GM19468 (cell line): ENCODE results near the gene RPGRIP1L.
"Not testable (repeated sequence)": the region's sequence is repeated elsewhere in the genome, so short reads cannot be mapped to it uniquely, and the experiment has no call there.

Experiments used
- ATAC-seq: cut with Tn5 transposase; IDR thresholded peaks from one replicate; pipeline ENCODE4 v1.9.1; 2021; ENCODE audit warnings: mild to moderate bottlenecking, moderate library complexity, moderate number of reproducible peaks; ENCODE audit not compliant: unreplicated experiment; ENCODE audit errors: extremely low read depth

RPGRIP1L gene

DNA sequence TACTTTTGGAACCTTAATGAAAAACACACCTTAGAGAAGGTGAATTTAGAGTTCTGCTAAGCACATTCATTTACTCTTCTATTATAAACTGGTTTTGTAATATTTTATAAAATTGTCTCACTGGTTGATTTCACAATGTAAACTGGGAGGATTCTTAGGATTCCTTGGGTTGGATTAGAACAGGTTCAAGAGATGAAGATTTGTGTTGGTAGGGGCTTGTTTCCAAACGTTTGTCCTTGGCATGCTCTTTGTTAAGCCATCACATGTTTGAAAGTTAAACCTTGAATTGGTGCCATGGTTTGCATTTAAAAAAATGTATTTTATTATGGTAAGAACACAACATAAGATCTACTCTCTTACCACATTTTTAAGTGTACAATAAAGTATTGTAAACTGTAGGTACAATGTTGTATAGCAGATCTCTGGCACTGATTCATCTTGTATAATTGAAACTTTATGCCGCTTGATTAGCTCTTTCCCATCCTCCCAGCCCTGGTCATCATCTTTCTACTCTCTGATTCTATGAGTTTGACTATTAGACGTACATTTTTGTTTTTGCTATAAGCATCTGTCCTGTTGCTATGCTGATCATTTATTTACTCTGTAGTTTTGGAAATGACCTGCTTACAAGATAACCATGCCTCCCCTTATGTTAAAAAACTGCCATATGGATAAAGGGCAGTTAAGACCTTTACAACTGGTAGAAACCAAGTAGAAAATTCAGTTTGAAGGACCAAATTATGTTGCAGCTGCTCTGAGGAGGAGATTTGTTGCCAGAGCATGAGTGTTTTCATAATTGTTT is 9.9 kb upstream of the RPGRIP1L start:
- no peak for ATAC-seq

DNA sequence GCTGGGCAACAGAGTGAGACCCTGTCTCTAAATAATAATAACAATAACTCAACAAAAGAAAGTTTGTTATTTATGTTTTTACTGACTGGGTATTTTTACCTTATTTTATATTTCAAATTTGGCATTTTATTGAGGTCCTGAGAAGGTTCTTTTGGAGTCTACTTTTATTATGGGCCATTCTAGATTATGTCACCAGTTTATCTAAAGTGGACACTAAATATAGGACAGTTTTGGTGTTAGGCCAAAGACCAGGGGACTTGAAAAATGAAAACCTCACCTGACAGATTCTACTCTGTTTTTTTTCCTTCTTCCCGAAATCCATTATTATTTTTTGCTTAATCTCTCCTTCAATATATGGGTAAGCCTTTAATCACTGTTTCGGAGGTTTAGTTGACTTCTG is 8.4 kb upstream of the RPGRIP1L start:
- no peak for ATAC-seq

DNA sequence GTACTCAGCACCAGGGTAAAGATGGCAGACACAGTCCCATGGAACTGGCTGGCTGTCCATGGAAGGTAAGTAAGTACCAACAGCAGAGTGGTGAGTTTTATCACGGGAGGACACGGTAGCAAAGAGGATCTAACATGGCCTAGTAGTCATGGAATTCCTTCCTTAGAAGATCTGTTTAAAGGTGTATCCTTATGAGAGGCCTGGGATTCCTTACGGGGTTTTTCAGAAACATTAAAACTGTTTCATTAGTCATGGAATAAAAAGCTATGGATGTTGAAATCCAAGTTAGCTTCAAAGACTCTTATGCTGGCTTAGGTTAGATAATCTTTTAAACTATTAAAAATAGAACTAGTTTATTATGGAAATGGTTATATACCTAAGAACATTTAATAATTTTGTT is 7.7 kb upstream of the RPGRIP1L start:
- no peak for ATAC-seq

GRCh38 chr16:53708490-53708889 is 4.8 kb upstream of the RPGRIP1L start:
- ATAC-seq, result no peak

DNA sequence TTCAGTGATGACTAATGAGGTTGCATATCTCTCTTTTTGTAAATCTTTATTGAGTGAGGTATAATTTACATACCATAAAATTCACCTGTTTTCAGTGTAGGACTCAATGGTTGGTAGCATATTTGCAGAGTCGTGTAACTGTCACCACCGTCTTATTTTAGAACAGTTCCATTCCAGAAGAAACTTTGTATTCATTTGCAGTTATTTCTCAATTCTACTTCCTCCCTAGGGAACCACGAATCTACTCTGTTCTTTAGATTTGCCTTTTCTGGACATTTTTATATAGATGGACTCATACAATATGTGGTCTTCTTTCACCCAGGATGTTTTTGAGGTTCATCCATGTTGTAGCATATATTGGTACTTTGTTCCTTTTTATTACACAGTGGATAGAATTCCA is 4.0 kb upstream of the RPGRIP1L start:
- ATAC-seq, result no peak

DNA sequence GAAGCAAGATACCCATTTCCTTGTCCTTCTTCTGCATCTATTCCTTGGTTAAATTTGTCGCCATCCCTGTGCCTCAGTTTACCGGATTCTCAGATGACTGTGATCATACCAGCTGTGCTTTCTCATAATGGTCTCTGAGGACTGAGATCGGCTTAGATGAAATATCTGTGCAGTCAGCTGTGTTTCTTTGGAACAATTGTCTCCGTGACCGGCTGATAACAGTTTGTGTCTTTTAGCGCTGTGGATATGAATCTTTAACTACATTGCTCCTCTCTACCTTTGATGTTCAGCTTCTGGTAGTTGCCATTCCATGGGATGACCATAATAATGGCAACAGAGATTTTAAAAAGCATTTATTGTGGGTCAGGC is 770 bp upstream of the RPGRIP1L start:
- no peak for ATAC-seq

DNA sequence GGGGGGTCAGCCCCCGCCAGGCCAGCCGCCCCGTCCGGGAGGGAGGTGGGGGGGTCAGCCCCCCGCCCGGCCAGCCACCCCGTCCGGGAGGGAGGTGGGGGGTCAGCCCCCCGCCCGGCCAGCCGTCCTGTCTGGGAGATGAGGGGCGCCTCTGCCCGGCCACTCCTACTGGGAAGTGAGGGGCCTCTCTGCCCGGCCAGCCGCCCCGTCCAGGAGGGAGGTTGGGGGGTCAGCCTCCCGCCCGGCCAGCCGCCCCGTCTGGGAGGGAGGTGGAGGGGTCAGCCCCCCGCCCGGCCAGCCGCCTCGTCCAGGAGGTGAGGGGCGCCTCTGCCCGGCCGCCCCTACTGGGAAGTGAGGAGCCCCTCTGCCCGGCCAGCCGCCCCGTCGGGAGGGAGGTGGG is 5.4 kb downstream of the RPGRIP1L start:
- ATAC-seq, result not testable (repeated sequence)

- ATAC-seq, result no peak
Observed at GRCh38 chr16:53695070-53695469, 8.6 kb downstream of the RPGRIP1L start.

- no peak for ATAC-seq
Observed at GRCh38 chr16:53693320-53693719, 10.3 kb downstream of the RPGRIP1L start.

- no peak for ATAC-seq
Observed at GRCh38 chr16:53692146-53692545, 11.5 kb downstream of the RPGRIP1L start.

- no peak for ATAC-seq
Observed at GRCh38 chr16:53690771-53691170, 12.9 kb downstream of the RPGRIP1L start.

- no peak for ATAC-seq
Observed at GRCh38 chr16:53689636-53690035, 14.0 kb downstream of the RPGRIP1L start.

DNA sequence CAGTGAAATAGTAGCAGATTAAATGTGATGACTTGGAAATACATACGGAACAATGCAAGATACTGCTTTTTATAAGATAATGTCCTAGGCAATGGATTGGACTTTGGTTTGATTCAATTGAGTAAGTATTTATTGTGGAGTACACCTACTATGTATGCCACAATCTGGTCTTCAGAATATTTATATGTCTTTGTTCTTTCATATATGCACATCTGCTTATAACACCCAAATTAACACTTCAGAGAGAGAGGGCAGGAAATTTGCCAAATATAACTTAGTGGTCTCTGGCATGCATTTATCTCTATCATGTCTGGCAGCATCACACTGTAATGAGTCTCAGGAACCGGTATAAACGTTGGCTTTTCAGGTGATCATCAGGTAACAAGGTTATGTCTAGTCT is 16.9 kb downstream of the RPGRIP1L start:
- no peak for ATAC-seq

DNA sequence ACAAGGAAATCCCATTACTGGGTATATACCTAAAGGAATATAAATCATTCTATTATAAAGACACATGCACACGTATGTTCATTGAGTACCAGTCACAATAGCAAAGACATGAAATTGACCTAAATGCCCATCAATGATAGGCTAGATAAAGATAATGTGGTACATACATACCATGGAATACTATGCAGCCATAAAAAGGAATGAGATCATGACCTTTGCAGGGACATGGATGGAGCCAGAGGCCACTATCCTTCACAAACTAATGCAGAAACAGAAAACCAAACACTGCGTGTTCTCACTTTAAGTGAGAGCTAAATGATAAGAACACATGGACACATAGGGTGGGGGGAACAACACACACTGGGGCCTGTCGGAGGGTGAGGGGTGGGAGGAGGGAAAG is 18.3 kb downstream of the RPGRIP1L start:
- ATAC-seq, result not testable (repeated sequence)

DNA sequence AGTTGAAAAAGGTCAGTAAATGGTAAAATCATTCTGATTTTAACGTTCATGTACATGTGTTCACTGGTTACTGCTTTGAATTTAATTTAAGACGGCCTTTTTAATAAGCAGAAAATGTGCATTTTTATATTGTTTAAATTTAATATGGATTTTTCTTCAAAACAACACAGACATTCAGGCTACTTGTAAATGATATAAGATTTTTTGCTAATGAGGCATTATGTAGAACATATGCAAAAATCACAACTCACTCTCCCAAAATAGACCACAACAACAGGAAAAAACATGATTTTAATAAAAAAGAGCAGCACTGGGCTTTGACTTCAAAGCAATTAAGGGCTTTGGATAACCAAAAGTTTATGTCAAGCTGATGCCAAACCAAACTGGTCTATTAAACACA is 22.3 kb downstream of the RPGRIP1L start:
- no peak for ATAC-seq

- no peak for ATAC-seq
Observed at GRCh38 chr16:53680756-53681155, 22.9 kb downstream of the RPGRIP1L start.

- ATAC-seq, result no peak
Observed at GRCh38 chr16:53678756-53679343, 24.8 kb downstream of the RPGRIP1L start.

DNA sequence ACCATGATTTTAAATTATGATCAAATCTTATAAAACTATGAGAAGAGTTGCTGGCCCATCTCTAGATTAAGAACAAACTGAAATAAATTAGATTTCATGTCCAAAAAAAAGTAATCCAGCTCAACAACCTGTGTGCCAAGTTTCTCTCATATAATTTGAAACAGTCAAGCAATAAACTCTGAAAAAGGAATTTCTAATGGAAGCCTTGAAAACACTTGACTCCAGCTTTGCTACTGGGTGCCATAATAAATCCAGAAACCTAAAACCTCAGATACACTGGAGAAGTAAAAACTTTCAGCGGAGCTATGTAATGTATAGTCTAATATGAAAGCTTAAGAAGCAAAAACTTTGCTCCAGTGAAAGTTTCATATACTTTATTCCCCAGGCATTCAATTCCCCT is 25.5 kb downstream of the RPGRIP1L start:
- no peak for ATAC-seq

DNA sequence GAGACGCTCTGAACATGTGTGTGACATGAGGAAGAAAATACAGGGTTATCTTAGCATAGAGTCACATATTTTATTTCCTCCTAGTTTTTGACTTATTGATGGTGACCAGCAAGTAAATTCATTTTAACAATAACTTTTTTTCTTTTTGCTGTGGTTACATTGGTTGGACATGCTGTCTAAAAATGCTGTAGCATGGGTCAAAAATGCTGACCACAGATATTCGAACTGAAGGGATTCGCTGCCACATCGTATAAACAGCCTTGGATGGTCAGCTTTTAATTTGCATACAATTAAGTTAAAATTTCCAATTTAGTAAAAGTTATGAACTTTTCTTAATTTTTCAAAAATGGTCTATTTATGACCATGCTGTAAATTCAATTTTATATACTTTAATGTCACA is 30.5 kb downstream of the RPGRIP1L start:
- no peak for ATAC-seq

DNA sequence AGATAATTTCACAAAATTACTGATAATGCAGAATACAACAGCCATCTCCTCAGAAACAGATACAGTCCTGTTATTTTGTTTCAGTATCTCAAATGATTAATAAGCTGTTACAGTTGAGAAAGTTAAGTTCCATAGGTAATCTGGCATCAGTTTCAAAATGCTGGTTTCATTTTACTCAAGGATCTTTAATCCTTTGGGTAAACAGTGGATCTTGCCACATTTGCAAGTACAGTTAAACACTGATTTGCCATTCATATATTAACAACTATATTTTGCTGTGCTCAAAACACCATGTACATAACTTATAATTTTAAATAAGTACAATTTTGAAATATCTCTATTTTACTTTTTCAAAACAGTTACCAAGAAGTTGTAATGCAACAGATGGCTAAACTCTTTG is 31.2 kb downstream of the RPGRIP1L start:
- ATAC-seq, result no peak

GRCh38 chr16:53668869-53669268 is 34.8 kb downstream of the RPGRIP1L start:
- ATAC-seq, result no peak

- no peak for ATAC-seq
Observed at GRCh38 chr16:53666786-53667415, 36.8 kb downstream of the RPGRIP1L start.
